ENCODE data around the gene NOL9. TPM values are rescaled to one million over a fixed set of nuclear protein-coding genes. Genes with fewer than 3 reads are reported as not detected.

NOL9 gene
- total RNA-seq, 4 donors from 2014 or later: 14.3 to 24.3 (median 15.3) TPM

DNA sequence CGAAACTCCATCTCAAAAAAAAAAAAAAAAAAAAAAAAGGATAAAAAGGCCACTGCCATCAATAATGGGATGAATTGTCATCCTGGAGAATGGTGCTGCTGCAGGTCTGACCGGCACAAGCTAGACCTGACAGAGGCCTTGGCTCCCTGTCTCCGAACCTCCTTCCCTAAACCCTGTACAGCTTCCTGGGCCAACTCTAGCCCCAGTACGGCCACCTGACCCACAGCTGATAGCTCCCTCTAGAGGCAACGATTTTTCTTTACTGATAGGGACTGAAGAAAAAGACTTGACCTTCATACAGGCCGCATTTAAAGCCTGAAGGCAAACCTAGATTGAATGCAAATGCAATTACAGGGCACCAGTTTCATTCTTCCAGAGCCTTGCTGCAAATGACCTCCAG lies 30.7 kb downstream of the NOL9 start:
- TF ChIP-seq, protein P1, sequence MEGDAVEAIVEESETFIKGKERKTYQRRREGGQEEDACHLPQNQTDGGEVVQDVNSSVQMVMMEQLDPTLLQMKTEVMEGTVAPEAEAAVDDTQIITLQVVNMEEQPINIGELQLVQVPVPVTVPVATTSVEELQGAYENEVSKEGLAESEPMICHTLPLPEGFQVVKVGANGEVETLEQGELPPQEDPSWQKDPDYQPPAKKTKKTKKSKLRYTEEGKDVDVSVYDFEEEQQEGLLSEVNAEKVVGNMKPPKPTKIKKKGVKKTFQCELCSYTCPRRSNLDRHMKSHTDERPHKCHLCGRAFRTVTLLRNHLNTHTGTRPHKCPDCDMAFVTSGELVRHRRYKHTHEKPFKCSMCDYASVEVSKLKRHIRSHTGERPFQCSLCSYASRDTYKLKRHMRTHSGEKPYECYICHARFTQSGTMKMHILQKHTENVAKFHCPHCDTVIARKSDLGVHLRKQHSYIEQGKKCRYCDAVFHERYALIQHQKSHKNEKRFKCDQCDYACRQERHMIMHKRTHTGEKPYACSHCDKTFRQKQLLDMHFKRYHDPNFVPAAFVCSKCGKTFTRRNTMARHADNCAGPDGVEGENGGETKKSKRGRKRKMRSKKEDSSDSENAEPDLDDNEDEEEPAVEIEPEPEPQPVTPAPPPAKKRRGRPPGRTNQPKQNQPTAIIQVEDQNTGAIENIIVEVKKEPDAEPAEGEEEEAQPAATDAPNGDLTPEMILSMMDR (IDR thresholded peaks at IDR 0.05; ENCODE audit: low read depth): no peak

DNA sequence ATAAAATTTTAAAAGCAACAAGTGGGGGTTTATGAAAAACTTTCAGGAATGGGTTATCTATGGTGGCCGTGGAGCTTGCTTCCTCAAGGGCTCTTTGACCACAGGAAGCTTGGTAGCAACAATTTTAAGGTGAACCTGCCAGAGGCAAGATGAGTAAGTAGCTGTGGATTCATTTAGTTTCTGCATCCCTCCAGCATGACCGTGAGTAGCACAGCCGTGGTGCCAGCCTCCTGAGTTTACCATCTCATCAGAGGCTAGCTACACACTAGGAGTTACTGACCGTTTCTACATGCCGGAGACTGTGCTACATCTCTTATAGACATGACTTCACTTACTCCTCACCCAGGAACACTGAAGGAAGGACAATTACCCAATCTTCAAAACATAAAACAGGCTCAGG lies 32.8 kb downstream of the NOL9 start:
- TF ChIP-seq, protein P1 (IDR thresholded peaks at IDR 0.05; ENCODE audit: low read depth): no peak

DNA sequence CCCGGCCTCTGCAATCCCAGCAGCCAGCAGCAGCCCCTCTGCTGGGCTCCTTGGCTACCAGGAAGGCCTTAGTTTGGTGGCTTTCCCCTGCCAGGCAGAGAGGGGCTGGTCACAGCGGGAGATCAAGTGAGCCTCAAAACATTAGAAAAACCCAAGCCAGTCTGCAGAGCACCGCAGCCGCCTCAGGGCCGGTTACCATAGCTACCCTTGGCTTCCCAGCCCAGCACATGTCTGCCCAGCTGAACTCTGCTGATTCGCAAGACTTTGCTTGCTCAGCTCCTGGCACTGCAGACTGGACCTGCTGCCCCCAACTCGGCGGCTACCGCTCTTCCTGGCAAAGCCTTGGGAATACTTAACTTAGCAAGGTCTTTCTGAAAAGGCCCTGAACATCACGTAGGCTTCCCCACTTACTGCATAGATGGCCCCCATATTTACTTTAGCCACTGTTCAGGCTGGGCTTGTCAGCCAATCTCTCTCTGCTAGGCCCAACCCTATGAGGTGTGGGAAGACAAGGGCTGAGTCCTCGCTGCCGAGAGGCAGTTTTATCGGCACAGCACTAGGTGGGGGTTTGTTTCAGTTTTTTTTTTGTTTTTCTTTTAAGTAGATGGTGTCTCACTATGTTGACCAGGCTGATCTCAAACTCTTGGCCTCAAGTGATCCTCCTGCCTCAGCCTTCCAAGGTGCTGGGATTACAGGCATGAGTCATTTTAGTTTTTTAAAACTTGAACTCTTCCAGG lies 34.2 kb downstream of the NOL9 start:
- TF ChIP-seq, protein P1 (IDR thresholded peaks at IDR 0.05; ENCODE audit: low read depth): no peak

DNA sequence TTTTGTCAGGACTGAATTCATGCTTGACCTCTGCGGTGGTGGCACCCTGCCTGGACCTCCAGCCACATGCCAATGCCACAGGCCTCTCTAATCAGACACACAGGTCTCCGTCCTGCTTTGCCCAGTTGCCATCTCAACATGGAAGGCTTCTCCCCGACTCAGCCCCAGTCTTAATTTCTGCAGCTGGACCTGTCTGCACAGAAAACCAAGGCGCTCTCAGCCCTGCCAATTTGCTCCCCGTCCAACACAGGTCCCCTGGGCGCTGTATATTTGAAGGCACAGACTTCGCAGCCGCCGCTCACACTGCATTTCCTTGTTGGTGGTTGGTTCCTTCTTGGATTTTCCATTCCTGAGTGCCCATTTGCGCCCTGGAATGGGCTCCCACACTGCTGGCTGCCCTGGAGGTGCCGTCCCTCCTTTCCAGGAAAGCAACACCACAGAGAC lies 34.8 kb downstream of the NOL9 start:
- TF ChIP-seq, protein P1 (IDR thresholded peaks at IDR 0.05; ENCODE audit: low read depth): no peak

DNA sequence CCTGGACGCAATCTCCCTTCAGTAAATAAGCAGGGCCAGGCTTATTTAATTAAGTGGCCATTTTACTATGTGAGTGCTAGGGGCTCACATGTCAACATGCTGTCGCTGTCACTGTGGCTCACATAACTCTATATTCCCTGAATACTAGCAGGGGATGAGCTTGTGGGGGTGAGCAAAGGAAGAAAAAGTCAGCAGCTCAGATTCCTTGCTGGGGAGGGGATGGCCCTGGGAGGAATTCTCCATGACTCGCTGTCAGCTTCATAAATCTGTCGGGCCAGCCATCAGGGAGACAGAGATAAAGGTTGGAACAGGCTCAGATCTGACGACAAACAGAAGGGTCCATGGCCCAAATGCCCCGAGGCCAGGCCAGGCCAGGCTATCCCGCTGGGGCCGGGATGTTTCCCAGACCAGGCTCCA lies 36.9 kb downstream of the NOL9 start:
- TF ChIP-seq, protein P1 (IDR thresholded peaks at IDR 0.05; ENCODE audit: low read depth): no peak

DNA sequence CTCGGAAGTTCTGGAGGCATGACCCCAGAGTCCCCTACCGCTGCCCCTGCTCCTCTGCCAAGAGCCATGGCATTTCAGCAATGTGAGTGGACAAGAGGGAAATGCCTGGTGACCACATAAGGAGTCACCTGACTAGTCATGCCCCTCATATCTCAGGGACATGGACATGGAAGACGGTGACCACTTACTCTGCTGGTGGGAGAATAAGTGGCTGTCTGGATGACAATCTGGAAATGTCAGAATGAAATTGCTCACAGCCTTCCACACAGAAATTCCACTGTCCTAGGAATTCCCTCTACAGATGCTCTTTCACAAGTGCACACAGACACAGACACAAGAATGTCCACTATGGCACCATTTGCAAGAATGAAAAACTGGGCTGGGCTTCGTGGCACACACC lies 38.5 kb downstream of the NOL9 start:
- TF ChIP-seq, protein P1 (IDR thresholded peaks at IDR 0.05; ENCODE audit: low read depth): no peak

DNA sequence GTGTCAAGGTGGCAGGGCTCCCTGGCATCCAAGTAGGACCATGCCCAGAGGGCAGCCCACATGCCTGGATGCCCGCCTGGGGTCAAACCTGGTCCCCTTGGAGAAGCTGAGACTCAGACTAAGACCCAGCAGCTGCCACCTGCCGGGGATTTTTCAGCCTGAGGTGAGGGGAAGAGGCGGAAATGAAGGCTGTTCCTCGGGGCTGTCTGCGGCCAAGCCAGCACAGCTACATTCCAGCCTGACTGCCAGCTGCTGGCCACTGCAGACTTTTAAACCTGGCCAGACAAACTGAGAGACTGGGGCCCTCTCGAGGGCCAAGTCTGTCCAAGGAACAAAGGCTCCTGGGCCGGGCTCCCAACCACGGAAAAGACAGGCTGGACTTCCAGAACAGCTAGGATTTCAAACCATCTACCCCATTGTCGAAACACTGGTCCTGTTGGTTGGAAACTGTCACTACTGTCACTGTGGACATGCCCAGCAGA lies 41.0 kb downstream of the NOL9 start:
- TF ChIP-seq, protein P1 (IDR thresholded peaks at IDR 0.05; ENCODE audit: low read depth): no peak

All from subcutaneous adipose tissue (tissue), 4 donors.